Endothelial cell of hepatic sinusoid (primary cell): ENCODE measurements around the gene PREX1.

ENCODE experiments used
- in situ Hi-C: cut with HindIII; loops from 2 replicates; pipeline ENCODE4 v1.10.0; 2017; ENCODE audit warnings: low sequenced_read_pairs

PREX1 gene

DNA sequence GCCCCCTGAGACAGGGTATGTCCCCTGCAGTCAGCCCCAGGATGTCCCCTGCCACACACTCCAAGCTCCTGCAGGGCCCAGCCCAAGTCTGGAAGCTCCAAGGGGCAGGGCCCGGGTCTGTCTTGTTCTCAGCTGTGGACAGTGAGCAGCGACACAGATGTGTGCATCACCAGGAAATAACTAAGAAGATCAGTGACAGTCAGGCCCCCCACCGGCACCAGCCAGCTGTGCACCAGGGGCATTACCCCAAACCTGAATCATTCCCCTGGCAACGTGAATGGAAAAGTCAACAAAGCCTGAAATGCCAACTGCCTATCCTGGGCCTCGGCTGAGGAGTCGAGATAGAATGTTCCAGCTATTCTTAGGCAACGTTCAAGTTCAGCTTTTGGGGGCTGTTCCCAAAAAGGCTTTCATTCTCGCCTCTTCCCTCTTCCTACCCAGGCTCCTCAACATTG is 105.0 kb downstream of the PREX1 start:
- in situ Hi-C loops, result no loop called here

DNA sequence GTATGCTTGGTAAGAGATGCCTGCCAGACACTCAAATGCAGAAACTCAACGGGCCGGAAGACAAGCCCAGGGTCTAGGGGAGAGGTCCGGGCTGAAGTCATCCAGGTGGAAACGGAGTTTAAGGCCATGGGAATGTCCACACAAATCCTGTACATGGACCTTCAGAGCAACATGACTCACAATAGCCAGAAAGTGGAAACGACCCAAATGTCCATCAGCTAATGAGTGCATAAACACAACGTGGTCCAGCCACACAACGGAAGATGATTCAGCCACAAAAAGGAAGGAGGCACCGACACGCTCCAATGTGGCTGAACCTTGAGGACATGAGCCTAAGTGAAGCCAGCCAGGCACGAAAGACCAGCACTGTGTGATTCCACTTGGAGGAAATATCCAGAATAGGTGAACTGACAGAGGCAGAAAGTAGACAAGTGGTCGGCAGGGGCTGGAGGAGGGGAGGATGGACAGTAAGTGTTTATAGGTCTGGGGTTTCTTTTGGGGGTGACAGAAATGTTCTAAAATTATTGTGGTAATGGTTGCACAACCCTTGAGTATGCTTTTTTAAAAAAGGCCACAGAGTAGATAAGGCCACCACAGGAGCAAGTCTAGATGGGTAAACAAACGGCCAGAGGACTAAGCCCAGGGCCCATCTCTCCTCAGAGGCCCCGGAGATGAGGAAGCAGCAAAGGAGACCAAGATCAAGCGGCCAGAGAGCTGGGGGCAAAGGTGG is 105.6 kb downstream of the PREX1 start:
- in situ Hi-C loops, result no loop called here

DNA sequence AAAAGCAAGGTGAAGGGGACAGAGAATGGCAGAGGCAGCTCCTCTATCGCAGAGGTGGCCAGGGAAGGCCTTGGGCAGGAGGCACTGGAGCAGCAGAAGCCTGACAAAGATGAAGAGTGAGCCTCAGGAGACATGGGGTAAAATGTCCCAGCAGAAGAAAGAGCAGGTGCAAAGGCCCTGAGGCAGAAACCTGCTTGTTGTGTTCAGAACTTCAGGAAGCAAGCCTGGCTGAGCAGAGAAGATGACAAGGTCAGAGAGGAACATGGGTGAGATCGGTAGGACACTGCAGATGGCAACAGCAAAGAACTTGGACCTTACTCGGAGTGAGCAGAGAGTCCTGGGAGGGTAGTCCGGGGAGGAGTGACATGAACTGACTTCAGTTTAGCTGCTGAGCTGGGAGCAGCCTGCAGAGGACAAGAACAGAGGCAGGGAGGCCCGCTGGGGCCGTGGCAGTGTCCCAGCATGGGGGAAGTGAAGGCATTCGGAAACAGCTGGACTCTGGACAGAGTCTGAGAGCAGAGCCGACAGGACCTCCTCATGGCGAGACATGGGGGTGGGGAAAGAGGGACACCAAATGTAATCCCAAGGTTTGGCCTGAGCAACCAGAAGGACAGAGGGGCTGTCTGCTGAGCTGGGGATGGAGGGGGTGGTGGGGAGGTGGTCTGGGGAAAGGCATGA is 106.3 kb downstream of the PREX1 start:
- in situ Hi-C loops, result no loop called here

DNA sequence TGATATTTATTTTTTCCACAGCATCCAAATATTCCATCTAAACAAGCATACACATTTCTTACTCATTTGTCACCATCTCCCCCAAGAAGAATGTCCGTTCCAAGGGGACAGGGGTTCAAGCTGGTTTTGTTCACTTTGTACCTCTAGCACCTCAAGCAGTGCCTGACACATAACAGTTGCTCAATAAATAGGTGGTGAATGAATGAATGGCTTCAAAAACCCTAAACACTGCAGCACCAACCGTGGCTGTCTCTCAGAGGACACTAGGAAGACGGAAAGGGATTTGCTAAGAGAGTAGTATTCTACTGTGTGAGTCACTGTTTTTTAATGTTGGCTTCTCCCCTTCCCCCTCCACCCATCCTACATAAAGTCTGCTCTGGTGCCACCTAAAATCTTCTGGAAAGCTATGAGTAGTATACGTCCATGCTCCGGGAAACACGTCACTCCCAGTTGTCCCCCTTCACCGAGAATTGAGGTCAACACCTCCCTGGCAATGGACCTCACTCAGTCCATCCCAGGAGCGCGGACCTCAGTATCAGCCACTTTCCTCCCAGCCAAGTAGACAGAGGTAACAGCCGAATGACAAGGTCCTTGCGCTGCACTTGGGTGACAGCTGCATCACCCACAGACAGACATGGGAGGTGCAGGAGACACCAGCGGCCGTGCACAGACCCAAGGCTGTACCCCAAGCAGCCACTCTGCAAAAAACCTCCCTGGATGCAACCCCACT is 107.4 kb downstream of the PREX1 start:
- in situ Hi-C loops, result no loop called here

DNA sequence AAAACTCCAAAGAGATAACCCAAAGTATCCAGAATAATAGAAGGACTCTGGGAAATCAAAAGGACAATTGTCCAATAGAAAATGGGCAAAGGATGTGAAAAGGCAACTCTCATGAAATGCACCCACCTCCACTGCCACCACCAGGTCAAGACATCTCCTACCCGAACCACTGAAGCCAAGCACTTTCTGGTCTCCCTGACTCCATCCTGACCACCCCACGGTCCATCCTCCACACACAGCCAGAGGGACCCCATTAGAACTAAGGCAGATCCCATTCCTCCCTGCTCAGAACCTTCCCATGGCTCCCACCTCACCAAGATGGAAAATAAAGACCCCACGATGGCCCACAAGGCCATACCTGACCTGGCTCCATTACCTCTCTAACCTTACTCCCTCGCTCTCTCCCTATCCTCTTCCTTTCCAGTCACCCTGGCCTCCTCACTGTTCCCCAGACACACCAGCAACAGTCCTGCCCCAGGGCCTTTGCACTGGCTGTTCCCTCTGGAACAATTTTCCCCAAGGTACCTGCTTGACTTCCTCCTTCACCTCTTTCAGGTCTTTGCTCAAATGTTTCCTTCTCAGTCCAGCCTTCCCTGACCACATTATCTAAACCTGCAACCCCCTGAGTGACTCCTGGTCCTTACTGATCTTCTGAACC is 108.1 kb downstream of the PREX1 start:
- in situ Hi-C loops, result no loop called here

DNA sequence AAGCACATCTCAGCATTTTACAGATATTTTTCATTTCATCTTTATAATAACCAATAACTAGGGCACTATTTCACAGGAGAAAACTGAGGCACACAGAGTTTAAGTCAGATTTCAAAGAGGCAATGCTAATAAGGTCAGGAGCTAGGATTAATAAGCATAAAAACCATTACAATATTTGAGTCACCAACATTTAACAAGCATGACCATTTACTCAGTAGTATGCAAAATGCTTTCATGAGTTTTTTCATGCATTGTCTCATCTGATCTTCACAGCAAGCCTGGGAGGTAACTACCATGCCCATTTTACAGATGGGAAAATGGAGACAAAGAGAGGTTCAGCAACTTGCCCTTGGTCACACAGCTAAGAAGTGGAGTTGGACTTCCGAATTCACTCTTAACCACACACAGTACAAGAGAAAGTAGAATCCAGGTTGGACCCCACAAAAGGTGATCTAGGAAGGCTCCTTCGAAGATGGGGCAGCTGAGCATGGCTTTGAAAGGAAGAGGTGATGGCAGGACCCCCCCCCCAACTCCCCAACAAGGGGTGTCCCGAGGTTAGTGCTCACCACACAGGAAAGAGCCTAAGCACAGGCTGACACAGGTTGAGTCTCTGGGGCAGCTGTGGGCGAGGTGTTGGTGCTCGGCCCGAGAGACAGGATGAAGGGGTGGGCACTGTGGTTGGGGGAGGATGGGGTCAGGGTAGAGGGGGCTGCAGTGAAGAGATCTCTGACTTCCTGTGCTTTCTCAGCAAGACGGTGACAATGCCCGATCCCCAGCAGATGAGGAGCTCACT is 108.8 kb downstream of the PREX1 start:
- in situ Hi-C loops, result no loop called here

DNA sequence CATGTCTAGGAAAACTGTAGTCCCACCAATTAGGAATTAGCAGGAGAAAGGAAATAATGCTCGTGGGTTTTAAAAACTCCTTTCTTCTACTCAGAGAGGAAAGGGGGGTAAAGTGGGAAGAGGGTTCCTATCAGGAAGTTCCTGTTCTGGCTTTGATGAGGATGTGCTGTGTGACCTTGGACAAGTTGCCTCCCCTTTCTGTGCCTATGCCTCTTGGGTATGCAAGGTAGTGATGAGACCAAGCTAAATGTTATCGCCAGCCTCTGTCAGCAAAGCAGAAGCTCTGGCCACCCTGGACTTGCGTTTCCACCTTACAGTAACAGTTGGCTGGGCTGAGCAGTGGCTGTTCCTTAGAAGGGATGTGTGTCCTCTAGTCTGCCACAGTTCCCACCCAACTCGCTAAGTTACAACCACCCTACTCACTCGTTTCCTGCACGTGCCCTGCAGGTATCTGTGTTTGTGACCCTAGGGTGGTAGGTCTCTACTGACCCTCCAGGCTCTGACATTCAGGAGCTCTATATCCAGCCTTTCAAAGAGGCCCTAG is 110.0 kb downstream of the PREX1 start:
- in situ Hi-C loops, result no loop called here

DNA sequence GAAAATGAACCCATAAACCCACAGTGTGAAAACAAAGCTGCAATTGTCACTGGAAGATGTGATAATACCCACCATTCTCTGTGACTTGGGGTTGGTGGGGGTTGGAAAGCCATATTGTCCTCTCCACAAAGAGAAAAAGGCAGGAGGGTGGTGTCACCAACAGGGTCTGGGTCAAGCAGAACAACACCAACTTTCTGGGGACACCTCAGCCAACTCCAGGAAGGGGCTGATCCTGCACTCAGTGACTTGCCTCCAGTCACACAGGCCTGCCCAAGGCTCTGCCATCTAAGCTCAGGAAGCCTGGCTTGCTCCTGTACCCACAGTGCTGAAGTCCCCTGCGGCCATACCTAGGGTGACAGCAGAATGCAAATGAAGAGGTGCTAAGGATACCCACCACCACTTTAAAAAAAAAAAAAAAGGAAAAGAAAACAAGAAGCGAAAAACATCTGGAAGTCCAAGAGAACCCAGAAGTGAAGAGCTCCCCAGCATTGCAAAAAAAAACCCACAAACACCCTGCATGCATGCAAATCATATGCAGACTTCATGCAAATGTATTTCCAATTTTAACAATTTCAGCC is 110.6 kb downstream of the PREX1 start:
- in situ Hi-C loops, result no loop called here

DNA sequence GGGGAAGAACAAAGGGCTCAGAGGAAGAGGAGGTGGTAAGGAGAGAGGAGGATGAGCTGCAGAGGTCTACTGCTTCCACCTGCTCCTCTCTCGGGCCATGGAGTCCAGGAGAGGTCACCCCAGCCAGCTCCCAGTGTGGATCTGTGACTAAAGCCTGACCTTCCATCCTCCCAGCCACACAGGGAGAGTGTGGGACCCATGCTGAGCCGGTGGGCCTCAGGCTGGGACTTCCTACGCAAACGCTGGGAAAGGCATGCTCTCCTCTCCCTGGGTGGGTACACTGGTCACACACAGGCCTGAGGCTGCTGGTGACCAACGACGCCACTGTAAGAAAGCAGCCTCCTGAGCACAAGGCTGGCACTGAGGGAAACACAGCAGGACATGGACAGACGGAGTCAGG is 111.3 kb downstream of the PREX1 start:
- in situ Hi-C loops, result no loop called here

DNA sequence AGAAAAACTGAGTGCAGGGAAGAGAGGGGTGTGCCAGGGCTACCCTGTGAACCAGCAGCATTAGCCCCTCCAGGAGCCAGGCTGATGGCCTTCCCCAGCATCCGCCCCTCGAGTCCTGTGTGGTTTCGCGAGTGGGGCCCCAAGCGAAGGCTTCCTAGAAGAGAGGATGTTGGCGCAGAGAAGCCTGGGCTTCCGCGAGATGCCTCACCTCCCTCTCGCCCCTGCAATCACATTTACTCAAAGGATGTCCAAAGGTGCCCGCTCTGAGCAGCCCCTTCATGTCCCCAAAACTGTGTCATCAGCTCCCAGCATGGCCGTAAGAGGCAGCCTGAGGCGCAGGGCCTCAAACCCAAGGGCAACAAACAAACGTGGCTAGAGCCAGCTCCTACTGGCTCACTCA is 111.7 kb downstream of the PREX1 start:
- in situ Hi-C loops, result no loop called here

DNA sequence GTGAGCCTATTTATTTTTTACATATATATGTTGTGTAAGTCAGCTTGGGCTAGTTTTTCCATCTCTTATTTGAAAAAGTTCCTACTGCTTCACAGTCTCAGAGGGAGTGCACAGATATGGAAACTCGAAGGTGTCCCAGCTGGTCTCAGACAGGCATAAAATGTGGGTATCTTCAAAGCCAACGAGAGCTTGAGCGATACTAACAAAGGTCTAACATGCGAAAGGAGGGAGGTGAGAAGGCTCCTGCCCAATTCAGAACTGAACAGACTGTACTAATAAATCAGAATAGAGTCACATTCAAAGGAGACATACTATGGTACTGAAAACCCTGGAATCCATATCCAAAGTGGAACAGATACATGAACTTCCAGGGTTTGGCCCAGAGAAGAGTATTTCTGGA is 113.0 kb downstream of the PREX1 start:
- in situ Hi-C loops, result no loop called here

DNA sequence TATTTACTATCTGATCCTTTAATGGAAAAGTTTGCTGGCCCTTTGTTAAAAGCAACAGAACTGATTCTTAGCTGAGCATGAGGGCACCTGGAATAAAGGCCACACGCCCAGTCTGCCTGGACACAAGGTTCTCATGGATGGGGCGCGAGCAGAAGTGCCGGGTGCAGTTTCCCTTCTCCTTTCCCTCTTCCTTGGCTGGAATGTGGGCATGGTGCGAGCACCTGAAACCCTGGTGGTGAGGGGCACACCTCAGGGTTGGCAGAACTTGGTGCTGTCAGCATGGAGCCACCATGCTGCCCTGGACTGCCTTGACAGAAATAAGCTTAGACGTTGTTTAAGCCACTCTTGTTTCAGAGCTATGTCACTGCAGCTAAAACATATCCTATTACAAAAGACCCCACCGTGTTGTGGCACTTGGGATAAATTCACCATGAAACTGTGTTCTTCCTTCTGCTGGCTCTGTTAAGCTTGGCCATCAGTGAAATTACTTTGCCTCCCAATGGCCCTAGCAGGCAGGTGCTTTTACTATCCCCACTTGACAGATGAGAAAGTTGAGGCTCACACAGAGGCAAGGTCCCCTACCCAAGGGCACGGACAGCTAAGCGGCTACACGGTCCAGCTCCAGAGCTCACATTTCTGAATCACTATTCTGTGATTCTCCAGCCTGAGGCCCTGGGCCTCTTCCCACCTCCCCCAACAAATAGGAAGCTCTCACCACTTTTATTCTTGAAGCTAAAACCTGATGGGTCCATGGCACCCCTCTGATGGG is 115.9 kb downstream of the PREX1 start:
- in situ Hi-C loops, result no loop called here

DNA sequence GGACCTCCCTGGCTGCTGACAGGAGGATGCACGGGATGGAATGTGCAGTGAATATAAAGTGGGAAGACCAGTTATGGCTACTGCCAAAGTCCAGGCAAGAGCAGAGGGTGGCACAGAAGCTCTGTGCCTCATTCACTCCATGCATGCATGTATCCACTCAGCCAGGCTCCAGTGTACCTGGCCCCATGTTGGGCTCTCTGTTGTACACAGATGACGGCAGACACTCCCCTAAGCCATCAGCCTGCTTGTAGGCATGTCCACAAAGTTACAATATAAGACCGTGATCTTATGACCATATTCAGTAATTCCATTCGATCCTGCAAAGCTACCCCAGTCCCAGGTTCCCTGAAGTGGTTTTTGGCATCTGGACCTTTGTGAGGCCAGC is 116.8 kb downstream of the PREX1 start:
- in situ Hi-C loops, result no loop called here

DNA sequence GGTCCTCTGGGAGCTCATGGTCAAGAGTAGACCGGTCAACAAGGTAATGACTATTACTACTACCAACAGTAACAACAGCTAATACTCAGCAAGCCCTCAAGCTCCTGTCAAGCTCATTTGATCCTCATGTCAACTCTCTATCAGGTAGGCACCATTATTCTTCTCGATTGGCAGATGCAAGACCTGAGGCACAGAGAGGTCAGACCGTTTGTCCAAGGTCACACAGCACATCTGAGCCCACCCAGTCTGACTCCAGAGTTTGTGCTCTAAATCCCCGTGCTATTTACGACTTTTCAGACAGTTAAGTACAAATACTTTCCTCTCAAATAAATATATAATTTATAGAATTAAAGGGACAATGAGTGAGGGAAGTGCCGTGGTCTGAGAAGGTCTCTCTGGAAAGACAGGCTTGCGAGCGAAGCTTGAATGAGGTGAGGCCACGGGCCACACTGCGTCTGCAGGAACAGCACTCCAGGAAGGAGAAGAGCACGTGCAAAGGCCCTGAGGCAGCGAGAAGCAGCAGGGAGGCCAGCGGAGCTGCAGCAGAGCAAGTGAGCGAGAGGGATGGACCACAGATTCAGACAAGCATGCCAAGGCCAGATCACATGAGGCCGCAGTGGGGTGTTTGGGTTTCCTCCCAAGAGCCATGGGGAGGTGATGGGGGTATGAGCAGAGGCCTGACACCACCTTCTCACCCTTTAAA is 117.3 kb downstream of the PREX1 start:
- in situ Hi-C loops, result no loop called here

DNA sequence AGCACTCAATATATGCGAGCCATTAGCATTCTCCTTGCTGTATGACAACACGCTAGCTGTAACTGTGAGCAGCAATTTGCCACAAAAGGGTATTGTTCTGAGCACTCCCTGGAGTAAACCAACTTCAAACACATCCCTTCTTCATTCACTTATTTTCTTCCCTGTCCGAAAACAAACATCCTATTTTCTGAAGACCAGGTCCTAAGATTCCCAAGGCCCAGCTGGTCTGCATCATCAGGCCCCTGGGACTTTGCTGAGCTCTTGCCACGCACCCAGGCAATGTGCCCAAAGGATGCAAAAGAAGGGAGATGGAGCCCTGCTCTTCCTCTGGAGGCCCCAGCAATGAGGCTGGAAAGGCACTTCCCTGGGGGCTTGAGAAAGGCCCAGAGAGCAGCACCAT is 118.1 kb downstream of the PREX1 start:
- in situ Hi-C loops, result no loop called here

DNA sequence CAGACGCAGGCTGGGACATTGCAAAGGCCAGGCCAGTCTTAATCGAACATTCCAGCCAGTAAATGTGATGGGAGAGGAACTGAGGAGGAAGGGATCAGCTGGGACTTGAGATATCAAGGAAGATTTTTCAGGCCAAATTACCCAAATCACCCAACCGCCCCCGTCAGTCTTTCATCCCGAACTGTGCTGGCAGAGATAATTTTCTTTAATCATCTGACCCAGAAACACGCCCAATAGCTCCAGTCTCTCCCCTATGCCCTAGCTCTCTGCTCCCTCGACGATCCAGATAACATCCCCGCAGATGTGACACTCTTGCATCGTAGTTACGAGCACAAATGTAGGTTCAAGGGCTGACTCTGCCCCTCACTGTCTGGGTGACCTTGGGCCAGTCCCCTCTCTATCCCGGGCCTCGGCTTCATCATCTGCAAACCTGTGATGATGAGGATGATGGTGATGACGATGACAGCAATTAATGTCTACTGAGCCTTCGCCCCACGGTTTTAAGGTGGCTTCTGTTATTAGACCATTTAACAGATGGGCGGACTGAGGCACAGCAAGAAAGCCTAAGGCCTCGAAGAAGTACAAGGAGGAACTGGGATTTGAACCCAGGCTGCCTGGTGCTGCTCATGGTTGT is 118.6 kb downstream of the PREX1 start:
- in situ Hi-C loops, result no loop called here

DNA sequence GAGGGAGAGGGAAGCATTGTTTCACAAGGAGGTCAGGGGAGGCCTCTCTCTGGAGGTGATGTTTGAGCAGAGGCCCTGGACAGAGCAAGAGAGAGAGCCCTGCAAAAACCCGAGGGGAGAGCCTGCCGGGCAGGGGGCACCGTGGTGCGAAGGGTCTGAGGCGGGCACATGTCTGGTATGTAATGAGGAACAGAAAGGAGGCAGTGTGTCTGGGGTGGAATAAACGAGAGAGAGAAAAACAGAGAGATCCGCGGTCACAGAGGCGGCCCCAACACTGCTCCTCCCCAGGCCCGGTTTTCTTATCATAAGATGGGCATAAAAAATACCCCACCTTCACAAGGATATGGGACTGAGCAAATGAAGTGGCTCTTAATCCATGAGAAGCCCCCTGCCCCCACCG is 119.2 kb downstream of the PREX1 start:
- in situ Hi-C loops, result no loop called here

DNA sequence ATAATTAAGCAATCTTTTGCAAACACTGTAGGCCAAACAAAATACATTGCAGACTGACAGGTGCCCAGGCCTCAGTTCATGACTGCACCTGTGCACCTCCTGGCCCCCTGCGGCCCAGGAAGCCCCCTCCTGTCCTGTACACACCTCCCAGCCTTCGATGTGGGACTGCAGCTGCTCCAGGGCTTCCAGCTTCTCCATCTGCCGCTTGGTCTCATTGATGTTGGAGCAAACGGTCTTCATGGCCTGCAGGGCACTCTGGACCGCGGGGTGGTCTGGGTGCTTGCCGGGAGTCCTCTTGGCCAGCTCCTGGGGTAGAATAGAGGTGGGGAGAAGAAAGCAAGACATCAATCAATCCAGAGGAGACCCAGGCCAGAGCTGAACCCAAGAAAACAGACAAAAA is 119.7 kb downstream of the PREX1 start:
- in situ Hi-C loops, result no loop called here
